ENCODE results near the gene CHTF18. TPM values are rescaled to one million over a fixed set of nuclear protein-coding genes. Genes with fewer than 3 reads are reported as not detected.
"Not testable (repeated sequence)": the region's sequence is repeated elsewhere in the genome, so short reads cannot be mapped to it uniquely, and the experiment has no call there.

The CHTF18 gene
- total and polyA plus RNA-seq, 2 of the 4 experiments (the other 2 are of a cell fraction): 3.2 to 21.4 TPM

DNA sequence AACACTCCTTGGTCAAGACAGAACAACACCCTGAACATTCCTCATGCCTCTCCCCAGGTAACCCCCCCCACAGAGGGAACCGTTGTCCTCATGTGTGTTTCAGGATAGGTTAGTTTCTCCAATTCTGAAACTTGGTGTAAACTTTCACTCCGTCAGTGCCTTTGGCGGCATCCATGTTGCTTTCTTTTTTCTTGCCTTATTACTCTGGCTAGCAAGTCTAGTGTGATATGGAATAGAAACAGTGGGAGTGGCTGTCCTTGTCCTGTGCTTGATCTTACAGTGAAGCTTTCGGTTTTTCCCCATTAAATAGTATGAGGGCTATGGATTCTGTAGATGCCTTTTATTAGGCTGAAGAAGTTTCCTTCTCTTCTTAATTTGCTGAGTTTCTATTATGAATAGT, 47.8 kb downstream of the CHTF18 start:
- no peaks in the 10 kb centered on the region; the same call in 1 of the 2 replicates for H3K27me3 ChIP-seq (ENCODE audit: control insufficient read depth, insufficient read depth, low read length)
- dilution Hi-C loops (cut with HindIII; ENCODE audit: low sequenced_read_pairs, unreplicated experiment): no loop called here

GRCh38 chr16:836822-837221, 48.4 kb downstream of the CHTF18 start:
- CTCF ChIA-PET; H2BK15ac ChIP-seq (ENCODE audit: low read depth, low read length); H3K14ac ChIP-seq (replicated peaks; ENCODE audit: low read depth, low read length); H3K9me1 ChIP-seq (ENCODE audit: insufficient read depth, low read length); H3K56ac ChIP-seq (ENCODE audit: extremely low read depth, insufficient read depth, low read length); dilution Hi-C loops (cut with HindIII; ENCODE audit: low sequenced_read_pairs, unreplicated experiment); H4K5ac ChIP-seq (ENCODE audit: low read depth, low read length); H2AK9ac ChIP-seq (replicated peaks; ENCODE audit: low read depth, low read length, poor library complexity); H2BK120ac ChIP-seq (ENCODE audit: low read depth, low read length); H4K8ac ChIP-seq (ENCODE audit: low read depth in 2 of 2, low read length in 2 of 2); H2BK5ac ChIP-seq (ENCODE audit: low read depth, low read length, poor library complexity, severe bottlenecking); H3K4me3 ChIP-seq (ENCODE audit: insufficient read depth, low read depth, low read length); H2AFZ ChIP-seq (replicated peaks; ENCODE audit: low read length, poor library complexity); ATAC-seq (ENCODE audit: low read depth); H4K91ac ChIP-seq (ENCODE audit: insufficient read depth, low read depth, low read length); H2BK20ac ChIP-seq (ENCODE audit: low read depth, low read length); H3K27me3 ChIP-seq (ENCODE audit: control insufficient read depth, insufficient read depth, low read length); H2AK5ac ChIP-seq (ENCODE audit: low read depth, low read length); H3K36me3 ChIP-seq (ENCODE audit: control insufficient read depth, insufficient read depth, low read length); intact Hi-C loops (cut with micrococcal nuclease); H4K20me1 ChIP-seq (ENCODE audit: insufficient read depth, low read length); H3K4me2 ChIP-seq (ENCODE audit: low read depth, low read length); POLR2A ChIA-PET (ENCODE audit: unreplicated experiment); H3K79me1 ChIP-seq (ENCODE audit: low read depth in 1 of 2, low read length in 2 of 2); H3K27ac ChIP-seq (ENCODE audit: insufficient read depth, low read length); H3K4ac ChIP-seq (ENCODE audit: low read depth, low read length); in situ Hi-C loops (cut with MboI; ENCODE audit: low sequenced_read_pairs); H3K18ac ChIP-seq (ENCODE audit: low read depth, low read length); H3K4me1 ChIP-seq (ENCODE audit: control insufficient read depth, insufficient read depth, low read length); BruUV-seq (replicated peaks); H3K23ac ChIP-seq (ENCODE audit: low read depth, low read length); DNase-seq; H3K9ac ChIP-seq (ENCODE audit: low read depth, low read length): not testable (repeated sequence)
- no CpG with 5 or more reads among the region's 3 CpGs for WGBS, 2 experiments (ENCODE audit: extremely low coverage in 2 of 2, insufficient read length in 1 of 2)
- H3K9me3 ChIP-seq (ENCODE audit: control insufficient read depth, insufficient read depth, low read length): peaks cover 23% of the 10 kb centered on the region

More for the DNA sequence above, 47.8 kb downstream of the CHTF18 start:
- H2AK9ac ChIP-seq (replicated peaks; ENCODE audit: low read depth, low read length, poor library complexity): no peak overlapping the region
- POLR2A ChIA-PET (ENCODE audit: unreplicated experiment): no interaction called here
- no peak overlapping the region for H3K4ac ChIP-seq (ENCODE audit: low read depth, low read length)
- H4K91ac ChIP-seq (ENCODE audit: insufficient read depth, low read depth, low read length): no peak overlapping the region
- H3K56ac ChIP-seq (ENCODE audit: extremely low read depth, insufficient read depth, low read length): no peak overlapping the region
- no peak for TF ChIP-seq CTCF (conservative IDR thresholded peaks at IDR 0.05; ENCODE audit: low read depth, low read length)
- TF ChIP-seq POLR2A (IDR thresholded peaks at IDR 0.05; ENCODE audit: low read depth, low read length): no peak
- no peak for TF ChIP-seq FOS (IDR thresholded peaks at IDR 0.05; ENCODE audit: low read depth, low read length)
- TF ChIP-seq MXI1 (IDR thresholded peaks at IDR 0.05; ENCODE audit: borderline replicate concordance, low read depth, low read length): no peak
- TF ChIP-seq MAZ (IDR thresholded peaks at IDR 0.05; ENCODE audit: borderline replicate concordance, low read depth, low read length): no peak
- TF ChIP-seq RCOR1 (IDR thresholded peaks at IDR 0.05; ENCODE audit: insufficient replicate concordance, low read length): no peak
- no peaks in the 10 kb centered on the region for H3K4me1 ChIP-seq (ENCODE audit: control insufficient read depth, insufficient read depth, low read length)
- DNase-seq (no peak), ATAC-seq (ENCODE audit: low read depth) (no peak)
- H3K23ac ChIP-seq (ENCODE audit: low read depth, low read length): no peak overlapping the region
- no peak overlapping the region for H2AK5ac ChIP-seq (ENCODE audit: low read depth, low read length)
- CTCF ChIA-PET: no interaction called here
- no peaks in the 10 kb centered on the region for H3K9me1 ChIP-seq (ENCODE audit: insufficient read depth, low read length)
- BruUV-seq (replicated peaks): no TSS peak
- peaks cover 23% of the 10 kb centered on the region for H3K9me3 ChIP-seq (ENCODE audit: control insufficient read depth, insufficient read depth, low read length)
- intact Hi-C loops (cut with micrococcal nuclease) (no loop called here), in situ Hi-C loops (cut with MboI; ENCODE audit: low sequenced_read_pairs) (no loop called here)
- no peaks in the 10 kb centered on the region for H4K20me1 ChIP-seq (ENCODE audit: insufficient read depth, low read length)
- H2AFZ ChIP-seq (replicated peaks; ENCODE audit: low read length, poor library complexity): no peak overlapping the region
- no peak overlapping the region for H4K5ac ChIP-seq (ENCODE audit: low read depth, low read length)
- H2BK120ac ChIP-seq (ENCODE audit: low read depth, low read length): no peak overlapping the region
- H2BK15ac ChIP-seq (ENCODE audit: low read depth, low read length): no peak overlapping the region
- no peaks in the 10 kb centered on the region for H3K79me1 ChIP-seq (ENCODE audit: low read depth in 1 of 2, low read length in 2 of 2)
- no peak overlapping the region for H3K4me3 ChIP-seq (ENCODE audit: insufficient read depth, low read depth, low read length)
- no peaks in the 10 kb centered on the region for H3K36me3 ChIP-seq (ENCODE audit: control insufficient read depth, insufficient read depth, low read length)
- H4K8ac ChIP-seq (ENCODE audit: low read depth in 2 of 2, low read length in 2 of 2): no peak overlapping the region
- no peak overlapping the region for H2BK5ac ChIP-seq (ENCODE audit: low read depth, low read length, poor library complexity, severe bottlenecking)
- 100% methylated on average over 2 of the region's 4 CpGs; no CpG with 5 or more reads in 1 of the 2 experiments for WGBS, 2 experiments (ENCODE audit: extremely low coverage in 2 of 2, insufficient read length in 1 of 2)
- no peak overlapping the region for H3K9ac ChIP-seq (ENCODE audit: low read depth, low read length)
- H3K14ac ChIP-seq (replicated peaks; ENCODE audit: low read depth, low read length): no peak overlapping the region
- no peak overlapping the region for H3K4me2 ChIP-seq (ENCODE audit: low read depth, low read length)
- H3K18ac ChIP-seq (ENCODE audit: low read depth, low read length): no peak overlapping the region
- no peak overlapping the region for H3K27ac ChIP-seq (ENCODE audit: insufficient read depth, low read length)
- H2BK20ac ChIP-seq (ENCODE audit: low read depth, low read length): no peak overlapping the region
